Neuronal stem cell (in vitro differentiated cells): ENCODE data around the gene TNNI3K.

ENCODE experiments used
- DNase-seq: peaks from one replicate; pipeline ENCODE4 v3.0.0-alpha.2; 2013; ENCODE audit warnings: low spot score
- H2AFZ ChIP-seq: one replicate; pipeline ENCODE4 v1.6.1; 2013; ENCODE audit warnings: mild to moderate bottlenecking, low read length, inconsistent platforms
- H2AK5ac ChIP-seq: 2 replicates; pipeline ENCODE4 v1.6.1; 2013; ENCODE audit warnings: low read depth, mild to moderate bottlenecking, inconsistent platforms, low read length, moderate library complexity, mixed read lengths
- H2BK120ac ChIP-seq: 2 replicates; pipeline ENCODE4 v1.6.1; 2013; ENCODE audit warnings: low read depth, mild to moderate bottlenecking, inconsistent platforms, low read length, moderate library complexity, mixed read lengths
- H2BK12ac ChIP-seq: one replicate; pipeline ENCODE4 v1.6.1; 2013; ENCODE audit warnings: low read length, inconsistent platforms
- H2BK15ac ChIP-seq: 2 replicates; pipeline ENCODE4 v1.6.1; 2013; ENCODE audit warnings: mild to moderate bottlenecking, low read length, inconsistent platforms, mixed read lengths
- H2BK5ac ChIP-seq: one replicate; pipeline ENCODE4 v1.6.1; 2013; ENCODE audit warnings: inconsistent platforms, mild to moderate bottlenecking, low read length, moderate library complexity
- H3K14ac ChIP-seq: one replicate; pipeline ENCODE4 v1.6.1; 2013; ENCODE audit warnings: low read length, inconsistent platforms
- H3K18ac ChIP-seq: 2 replicates; pipeline ENCODE4 v1.6.1; 2013; ENCODE audit warnings: low read length, inconsistent platforms
- H3K23ac ChIP-seq: 2 replicates; pipeline ENCODE4 v1.6.1; 2013; ENCODE audit warnings: low read depth, mild to moderate bottlenecking, mixed read lengths, low read length, inconsistent platforms; ENCODE audit not compliant: poor library complexity
- H3K27ac ChIP-seq: replicated peaks from 3 replicates; pipeline ENCODE4 v1.5.1; 2013; ENCODE audit warnings: low read length, inconsistent platforms
- H3K27me3 ChIP-seq, 3 experiments: 2 replicates each; pipeline ENCODE4 v1.6.1; 2013; ENCODE audit warnings: low read length in 3 of 3, mild to moderate bottlenecking in 2 of 3, inconsistent platforms in 1 of 3, low read depth in 1 of 3, mixed read lengths in 1 of 3, moderate library complexity in 1 of 3; ENCODE audit not compliant: control insufficient read depth in 3 of 3, insufficient read depth in 3 of 3
- H3K36me3 ChIP-seq, 2 donors: replicated peaks in 1 of 2; 2 replicates each; pipeline ENCODE4 v1.6.1; 2013; ENCODE audit warnings: low read length in 2 of 2; ENCODE audit not compliant: control insufficient read depth in 2 of 2, insufficient read depth in 2 of 2
- H3K4ac ChIP-seq: 2 replicates; pipeline ENCODE4 v1.6.1; 2013; ENCODE audit warnings: inconsistent platforms, mild to moderate bottlenecking, low read length, moderate library complexity
- H3K4me1 ChIP-seq, 2 donors: 1 replicate in 1 of 2; 2 replicates in 1 of 2; pipeline ENCODE4 v1.6.1; 2013; ENCODE audit warnings: low read length in 2 of 2, low read depth in 1 of 2; ENCODE audit not compliant: control insufficient read depth in 2 of 2, insufficient read depth in 1 of 2
- H3K4me2 ChIP-seq: one replicate; pipeline ENCODE4 v1.6.1; 2013; ENCODE audit warnings: mild to moderate bottlenecking, low read length, inconsistent platforms; ENCODE audit not compliant: insufficient read depth, poor library complexity, severe bottlenecking
- H3K4me3 ChIP-seq, 2 donors: 2 replicates each; pipeline ENCODE4 v1.5.1; 2013; ENCODE audit warnings: low read length in 2 of 2, mild to moderate bottlenecking in 2 of 2, inconsistent platforms in 1 of 2, moderate library complexity in 1 of 2
- H3K79me1 ChIP-seq: one replicate; pipeline ENCODE4 v1.6.1; 2013; ENCODE audit warnings: low read depth, mild to moderate bottlenecking, inconsistent platforms, low read length, moderate library complexity
- H3K9ac ChIP-seq: one replicate; pipeline ENCODE4 v1.6.1; 2013; ENCODE audit warnings: mild to moderate bottlenecking, low read depth, low read length, inconsistent platforms; ENCODE audit not compliant: poor library complexity
- H3K9me3 ChIP-seq, 2 donors: replicated peaks in 1 of 2; 2 replicates each; pipeline versions ENCODE3 to v1.6.1; 2013; ENCODE audit warnings: low read length in 2 of 2, mild to moderate bottlenecking in 2 of 2, inconsistent platforms in 1 of 2, low read depth in 1 of 2, mixed read lengths in 1 of 2, moderate library complexity in 1 of 2; ENCODE audit not compliant: control insufficient read depth in 2 of 2, insufficient read depth in 1 of 2
- H4K8ac ChIP-seq: one replicate; pipeline ENCODE4 v1.6.1; 2013; ENCODE audit warnings: low read depth, mild to moderate bottlenecking, inconsistent platforms, low read length, moderate library complexity
- H4K91ac ChIP-seq: one replicate; pipeline ENCODE4 v1.6.1; 2013; ENCODE audit warnings: low read length, low read depth, mild to moderate bottlenecking, inconsistent platforms; ENCODE audit not compliant: poor library complexity
- WGBS, 2 donors: extraction: QIAGEN DNeasy Blood & Tissue Kit; methylation state at CpG; one replicate each; pipeline ENCODE4 v1.1.7; 2013; ENCODE audit warnings: missing lambda C conversion rate in 2 of 2, mixed read lengths in 1 of 2; ENCODE audit not compliant: insufficient read length in 2 of 2, insufficient replicate concordance in 1 of 2; ENCODE audit errors: extremely low coverage in 2 of 2; 5-methylcytosine and 5-hydroxymethylcytosine counted together

The TNNI3K gene

GRCh38 chr1:74323937-74324473, 88.8 kb downstream of the TNNI3K start:
- WGBS, 2 donors: no CpG with 5 or more reads among the region's 1 CpG
- Histone ChIP-seq H3K14ac (no peak overlapping the region), H3K18ac (no peak overlapping the region), H2AK5ac (no peak overlapping the region), H3K4me1 (peaks cover 3 to 8% of the 10 kb centered on the region in 2 donors), H2AFZ (no peak overlapping the region), H3K9ac (no peak overlapping the region), H3K36me3 (no peaks in the 10 kb centered on the region), H3K4ac (no peak overlapping the region), H2BK5ac (no peak overlapping the region), H3K4me2 (no peak overlapping the region), H3K27ac (no peak overlapping the region), H4K8ac (no peak overlapping the region), H2BK12ac (no peak overlapping the region), H3K79me1 (no peaks in the 10 kb centered on the region), H3K27me3 (no peaks in the 10 kb centered on the region), H2BK15ac (no peak overlapping the region), H4K91ac (no peak overlapping the region), H3K4me3 (no peak overlapping the region), H3K9me3 (peaks cover 5 to 7% of the 10 kb centered on the region in 2 donors), H2BK120ac (no peak overlapping the region), H3K23ac (no peak overlapping the region)
- no peak for DNase-seq

- no peak overlapping the region for H4K91ac ChIP-seq
- no peaks in the 10 kb centered on the region for H3K27me3 ChIP-seq
- no peak overlapping the region for H2BK120ac ChIP-seq
- no peaks in the 10 kb centered on the region for H3K36me3 ChIP-seq
- no peak overlapping the region for H2BK12ac ChIP-seq
- H3K9ac ChIP-seq: no peak overlapping the region
- no peak overlapping the region for H3K4me2 ChIP-seq
- no peaks in the 10 kb centered on the region for H3K79me1 ChIP-seq
- no peak overlapping the region for H2BK15ac ChIP-seq
- H3K4ac ChIP-seq: no peak overlapping the region
- H2BK5ac ChIP-seq: no peak overlapping the region
- WGBS, 2 donors: no CpG with 5 or more reads among the region's 6 CpGs
- no peak overlapping the region for H3K27ac ChIP-seq
- no peak overlapping the region for H3K14ac ChIP-seq
- no peak overlapping the region for H3K23ac ChIP-seq
- peaks cover 3 to 8% of the 10 kb centered on the region in 2 donors for H3K4me1 ChIP-seq
- H4K8ac ChIP-seq: no peak overlapping the region
- no peak overlapping the region for H3K18ac ChIP-seq
- DNase-seq: no peak
- peaks cover 5 to 7% of the 10 kb centered on the region in 2 donors for H3K9me3 ChIP-seq
- no peak overlapping the region for H2AFZ ChIP-seq
- no peak overlapping the region for H3K4me3 ChIP-seq
- H2AK5ac ChIP-seq: no peak overlapping the region
Observed at GRCh38 chr1:74324684-74325448, 89.7 kb downstream of the TNNI3K start.

GRCh38 chr1:74328851-74329250, 93.7 kb downstream of the TNNI3K start:
- H4K8ac ChIP-seq: no peak overlapping the region
- H2BK120ac ChIP-seq: no peak overlapping the region
- H3K27me3 ChIP-seq: no peaks in the 10 kb centered on the region

GRCh38 chr1:74333244-74333643, 98.1 kb downstream of the TNNI3K start:
- Histone ChIP-seq H3K9me3 (no peaks in the 10 kb centered on the region), H3K4me2 (no peak overlapping the region), H2BK5ac (no peak overlapping the region), H3K79me1 (no peaks in the 10 kb centered on the region), H2BK12ac (no peak overlapping the region), H3K27ac (no peak overlapping the region), H3K4me3 (no peak overlapping the region), H3K23ac (no peak overlapping the region), H3K4me1 (no peaks in the 10 kb centered on the region), H2AFZ (no peak overlapping the region), H3K36me3 (no peaks in the 10 kb centered on the region), H2BK15ac (no peak overlapping the region), H3K9ac (no peak overlapping the region), H3K14ac (no peak overlapping the region), H2AK5ac (no peak overlapping the region), H2BK120ac (no peak overlapping the region), H3K27me3 (no peaks in the 10 kb centered on the region), H3K18ac (no peak overlapping the region), H4K91ac (no peak overlapping the region), H3K4ac (no peak overlapping the region), H4K8ac (no peak overlapping the region)
- whole genome bisulfite sequencing, 2 donors: no CpG with 5 or more reads among the region's 2 CpGs
- no peak for DNase-seq

More at GRCh38 chr1:74328851-74329250, 93.7 kb downstream of the TNNI3K start:
- H3K18ac ChIP-seq: no peak overlapping the region
- H3K27ac ChIP-seq: no peak overlapping the region
- H3K14ac ChIP-seq: no peak overlapping the region
- no peak overlapping the region for H2AK5ac ChIP-seq
- H3K36me3 ChIP-seq: no peaks in the 10 kb centered on the region
- no peak overlapping the region for H3K4me2 ChIP-seq
- H2BK5ac ChIP-seq: no peak overlapping the region
- no peak overlapping the region for H4K91ac ChIP-seq
- H3K23ac ChIP-seq: no peak overlapping the region
- no peak overlapping the region for H2BK12ac ChIP-seq
- H3K4ac ChIP-seq: no peak overlapping the region
- H3K79me1 ChIP-seq: no peaks in the 10 kb centered on the region
- no peak for DNase-seq
- H3K4me1 ChIP-seq: no peaks in the 10 kb centered on the region
- no peak overlapping the region for H3K4me3 ChIP-seq
- no peak overlapping the region for H2AFZ ChIP-seq
- peaks cover 5 to 7% of the 10 kb centered on the region in 2 donors for H3K9me3 ChIP-seq
- no peak overlapping the region for H2BK15ac ChIP-seq
- no peak overlapping the region for H3K9ac ChIP-seq
